HG03095 (cell line): Measurements from ENCODE around the gene THADA.

ENCODE experiments used
- ATAC-seq: cut with Tn5 transposase; IDR thresholded peaks from one replicate; pipeline ENCODE4 v1.9.1; 2021; ENCODE audit warnings: moderate library complexity; ENCODE audit not compliant: unreplicated experiment

THADA gene

DNA sequence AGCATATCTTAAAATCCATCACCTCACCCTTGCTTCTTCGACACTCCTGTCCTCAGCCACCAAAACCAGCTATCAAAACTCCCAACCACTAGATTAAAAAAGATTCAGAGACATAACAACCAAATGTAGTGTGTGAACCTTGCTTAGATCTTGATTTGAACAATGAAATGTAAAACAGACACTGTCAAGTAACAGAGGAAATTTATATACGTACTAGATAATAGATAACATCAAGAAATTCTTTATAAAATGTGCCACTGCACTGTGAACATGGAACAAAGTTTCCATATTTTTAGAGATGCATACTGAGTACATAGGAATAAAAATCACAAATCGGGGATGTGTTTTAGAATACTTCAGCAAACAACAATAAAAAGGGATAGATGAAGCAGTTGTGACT, 86.0 kb downstream of the THADA start:
- no peak for ATAC-seq

DNA sequence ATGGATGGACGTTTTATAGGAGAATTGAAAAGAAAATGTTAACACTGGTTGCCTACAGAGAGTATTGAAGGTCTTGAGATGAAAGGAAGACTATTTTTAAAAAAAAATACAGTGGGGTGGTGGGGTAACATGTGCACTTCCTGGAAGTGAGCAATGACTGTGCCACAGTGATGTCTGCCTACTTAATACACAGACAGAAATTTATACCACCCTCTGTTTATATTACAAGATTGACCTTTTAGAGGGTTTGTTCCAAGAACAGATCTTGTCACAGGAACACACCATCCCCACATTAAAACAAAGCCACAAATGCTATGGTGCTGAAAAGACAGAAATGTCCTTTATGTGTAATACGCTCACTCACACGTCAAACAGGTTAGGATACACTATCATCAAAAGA, 87.6 kb downstream of the THADA start:
- no peak for ATAC-seq

- no peak for ATAC-seq
Measured at GRCh38 chr2:43507137-43507536, 88.7 kb downstream of the THADA start.

DNA sequence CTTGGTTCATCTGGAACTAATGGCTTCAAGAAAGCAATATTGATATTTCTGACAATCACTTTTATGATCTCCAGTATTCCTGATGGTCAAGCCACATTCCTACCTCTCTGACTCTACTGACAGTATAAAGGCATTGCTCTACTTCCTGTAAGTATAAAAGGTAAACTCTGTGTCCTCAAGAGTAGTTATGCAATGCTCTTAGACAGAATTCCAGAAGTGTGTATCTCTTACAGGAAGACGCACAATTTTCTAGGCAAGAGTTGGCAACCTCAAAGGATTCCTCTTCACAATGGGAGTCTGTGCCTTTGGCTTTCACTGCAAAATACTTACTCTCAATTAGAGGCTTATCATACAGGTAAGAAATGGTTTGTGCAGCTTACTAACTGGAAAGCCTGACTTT, 100.1 kb downstream of the THADA start:
- no peak for ATAC-seq

GRCh38 chr2:43493954-43494353, 101.9 kb downstream of the THADA start:
- ATAC-seq, result no peak

DNA sequence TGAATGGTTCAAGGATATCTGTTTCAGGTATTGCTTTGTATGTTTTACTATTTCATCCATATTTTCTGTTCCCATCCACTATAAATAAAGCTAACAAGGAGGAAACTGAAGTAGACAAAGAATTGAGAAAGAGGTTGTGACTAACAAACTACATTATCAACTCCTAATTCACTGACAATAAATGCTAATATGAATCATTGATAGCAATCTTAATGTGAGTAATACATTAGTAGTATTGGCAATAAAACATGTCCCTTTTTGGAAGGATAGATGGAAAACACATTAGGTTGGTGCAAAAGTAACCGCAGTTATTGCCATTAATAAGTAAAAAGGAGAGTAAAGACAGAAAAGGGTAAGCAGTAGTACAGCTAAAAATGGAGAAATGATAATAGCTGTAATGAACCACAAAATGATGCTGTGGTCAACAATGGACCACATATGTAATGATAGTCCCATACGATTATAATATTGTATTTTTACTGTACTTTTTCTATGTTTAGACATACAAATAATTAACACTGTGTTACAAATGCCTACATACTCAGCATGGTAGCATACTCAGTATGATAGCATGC, 104.7 kb downstream of the THADA start:
- ATAC-seq, result no peak

- ATAC-seq, result no peak
Measured at GRCh38 chr2:43490252-43490786, 105.5 kb downstream of the THADA start.

- ATAC-seq, result no peak
Measured at GRCh38 chr2:43488737-43489136, 107.1 kb downstream of the THADA start.

- ATAC-seq, result no peak
Measured at GRCh38 chr2:43486603-43487002, 109.2 kb downstream of the THADA start.

- no peak for ATAC-seq
Measured at GRCh38 chr2:43484323-43484930, 111.4 kb downstream of the THADA start.

DNA sequence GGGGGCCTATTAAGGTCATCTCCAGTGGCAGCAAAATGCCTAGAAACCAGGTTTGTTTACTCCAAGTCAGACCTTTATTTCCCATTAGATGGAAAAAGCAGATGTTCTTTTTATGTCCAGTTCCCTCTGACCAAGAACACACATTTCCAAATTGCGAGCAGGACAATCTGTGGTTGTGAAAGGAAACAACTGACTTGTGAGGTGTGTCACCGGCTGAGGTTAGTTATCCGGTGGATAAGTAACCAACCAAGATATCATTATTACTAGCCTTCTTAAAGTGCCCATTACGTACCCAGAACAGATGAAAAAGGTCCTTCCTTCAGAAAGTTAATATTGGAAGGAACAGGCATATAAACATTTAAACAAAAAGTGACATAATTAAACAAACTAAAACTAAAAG, 112.9 kb downstream of the THADA start:
- peak; percentile 37 for ATAC-seq

- no peak for ATAC-seq
Measured at GRCh38 chr2:43481927-43482542, 113.8 kb downstream of the THADA start.

- no peak for ATAC-seq
Measured at GRCh38 chr2:43480874-43481273, 115.0 kb downstream of the THADA start.

GRCh38 chr2:43478412-43479086, 117.3 kb downstream of the THADA start:
- no peak for ATAC-seq

DNA sequence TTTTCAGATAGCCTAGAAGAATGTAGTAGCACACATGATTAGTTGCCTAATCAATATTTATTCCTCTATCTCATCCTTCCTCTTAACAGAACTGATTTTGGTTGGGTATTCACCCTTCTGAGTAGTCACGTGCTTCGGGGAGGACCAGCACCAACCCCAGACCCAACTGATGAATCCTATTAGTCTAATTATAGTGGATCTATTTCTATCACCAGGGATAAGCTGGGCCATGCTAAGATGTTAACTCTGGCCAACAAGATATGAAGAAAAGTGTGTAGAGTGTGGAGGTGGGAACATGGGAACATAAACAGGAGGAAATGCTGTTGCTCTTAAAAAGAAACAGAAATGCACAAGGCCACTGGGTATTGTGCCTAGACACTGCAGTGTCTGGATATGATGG, 119.9 kb downstream of the THADA start:
- ATAC-seq, result no peak

DNA sequence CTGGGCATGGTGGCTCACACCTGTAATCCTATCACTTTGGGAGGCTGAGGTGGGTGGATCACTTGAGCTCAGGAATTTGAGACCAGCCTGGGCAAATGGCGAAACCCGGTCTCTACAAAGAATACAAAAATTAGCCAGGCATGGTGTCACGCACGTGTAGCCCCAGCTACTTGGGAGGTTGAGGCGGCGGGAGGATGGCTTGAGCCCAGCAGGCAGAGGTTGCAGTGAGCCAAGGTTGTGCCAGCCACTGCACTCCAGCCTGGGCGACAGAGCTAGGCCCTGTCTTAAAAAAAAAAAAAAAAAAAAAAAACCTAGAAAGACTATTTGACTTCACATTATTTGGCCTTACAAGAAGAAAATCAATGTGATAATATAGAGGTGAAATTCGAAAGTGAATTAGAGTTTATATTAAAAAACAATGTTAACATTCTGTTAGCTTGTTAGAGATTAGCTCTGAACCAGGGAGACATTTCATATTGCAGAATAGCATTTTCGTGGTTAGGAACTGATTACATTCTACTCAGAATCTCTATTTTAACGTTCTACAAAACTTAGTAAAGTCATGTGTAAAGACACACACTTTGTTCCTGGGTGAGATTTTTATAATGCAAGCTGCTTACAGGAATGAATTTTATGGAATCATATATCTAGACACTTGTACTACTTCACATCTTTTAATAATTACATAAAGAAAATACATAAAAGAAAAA, 120.5 kb downstream of the THADA start:
- no peak for ATAC-seq

DNA sequence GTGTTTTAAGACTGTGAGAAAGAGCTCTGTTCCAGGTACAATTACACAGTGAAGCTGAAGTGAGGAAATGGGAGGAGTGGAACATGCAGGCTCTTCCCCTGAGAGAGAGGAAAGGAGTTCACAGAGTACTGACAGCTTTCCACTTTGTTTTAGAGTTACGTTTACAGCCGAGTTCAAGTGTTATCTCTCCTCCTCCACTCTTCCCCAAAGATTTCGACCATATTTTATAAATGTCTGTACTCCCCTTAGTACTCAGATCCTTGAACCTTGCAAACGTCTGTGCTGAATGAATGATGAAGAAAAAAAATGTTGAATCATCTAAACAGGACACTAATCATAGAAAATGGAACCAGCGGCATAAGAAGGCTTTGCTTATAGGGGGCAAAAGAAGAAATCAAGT, 121.6 kb downstream of the THADA start:
- no peak for ATAC-seq

DNA sequence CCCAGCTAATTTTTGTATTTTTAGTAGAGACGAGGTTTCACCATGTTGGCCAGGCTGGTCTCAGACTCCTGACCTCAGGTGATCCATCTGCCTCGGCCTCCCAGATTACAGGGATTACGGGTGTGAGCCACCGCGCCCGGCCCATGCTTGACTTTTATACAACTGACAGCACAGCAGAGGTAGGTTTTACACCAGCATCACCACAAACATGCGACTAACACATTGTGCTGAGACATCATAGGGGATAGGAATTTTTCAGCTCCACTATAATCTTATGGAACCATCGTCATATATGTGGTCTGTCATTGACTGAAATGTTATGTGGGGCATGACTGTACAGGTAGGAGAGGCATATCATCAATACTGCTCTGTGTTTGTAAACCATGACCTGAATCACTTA, 122.1 kb downstream of the THADA start:
- no peak for ATAC-seq

- no peak for ATAC-seq
Measured at GRCh38 chr2:43472527-43473194, 123.2 kb downstream of the THADA start.

GRCh38 chr2:43469713-43470112, 126.1 kb downstream of the THADA start:
- no peak for ATAC-seq

- ATAC-seq, result no peak
Measured at GRCh38 chr2:43469094-43469493, 126.7 kb downstream of the THADA start.
